Psoas muscle (tissue), 8 donors: Measurements from ENCODE around the gene FXYD3. TPM values are rescaled to one million over a fixed set of nuclear protein-coding genes. Genes with fewer than 3 reads are reported as not detected.

Source experiments
- ATAC-seq, 4 donors: fragments of 200-7000 bp; cut with Tn5 transposase; one replicate each; pipeline ENCODE4 v1.9.1; 2020; ENCODE audit warnings: moderate library complexity in 3 of 4, mild to moderate bottlenecking in 2 of 4
- DNase-seq, 2 donors: peaks; one replicate each; pipeline ENCODE4 v3.0.0-alpha.2; 2020
- H3K27ac ChIP-seq: fragments of 200-600 bp; one replicate; pipeline ENCODE4 v1.8.0; 2022
- H3K27me3 ChIP-seq, 3 donors: fragments of 200-600 bp in 1 of 3; one replicate each; pipeline versions ENCODE4 v1.6.1 to v1.8.0; 2013 to 2022; ENCODE audit warnings: low read length in 2 of 3, mild to moderate bottlenecking in 2 of 3, moderate library complexity in 1 of 3; ENCODE audit not compliant: insufficient read depth in 3 of 3
- H3K36me3 ChIP-seq, 2 donors: fragments of 200-600 bp in 1 of 2; one replicate each; pipeline versions ENCODE4 v1.6.1 to v1.8.0; 2013 to 2022; ENCODE audit warnings: low read depth in 1 of 2, mild to moderate bottlenecking in 1 of 2, moderate library complexity in 1 of 2; ENCODE audit not compliant: insufficient read depth in 1 of 2
- H3K4me1 ChIP-seq: fragments of 200-600 bp; one replicate; pipeline ENCODE4 v1.8.0; 2022
- H3K4me3 ChIP-seq: fragments of 200-600 bp; one replicate; pipeline ENCODE4 v1.8.0; 2022; ENCODE audit warnings: mild to moderate bottlenecking
- H3K9me3 ChIP-seq: fragments of 200-600 bp; one replicate; pipeline ENCODE4 v1.8.0; 2022
- WGBS, 3 donors: extraction: QIAGEN DNeasy Blood & Tissue Kit; methylation state at CpG; one replicate each; pipeline versions ENCODE4 v1.1.6 to v1.1.7; 2013; 5-methylcytosine and 5-hydroxymethylcytosine counted together
- intact Hi-C, 2 donors: fragments of 100-400 bp; cut with DNase I; formaldehyde crosslinking; loops; one replicate each; pipeline versions ENCODE4 v1.11.0 to v1.14.2; 2022
- polyA plus RNA-seq, 3 donors: library from polyadenylated mRNA; stranded (reverse); fragments of 200-250 nt; gene quantifications; one replicate each; pipeline ENCODE4 v1.2.3, GENCODE V29; 2013
- total RNA-seq, 4 donors: library from RNA; stranded (reverse); fragmentation: NEBNext Ultra II Directional in 2 of 4; extraction: Animal tissue kit (Norgen Biotek cat#: 25700) in 2 of 4; gene quantifications; one replicate each; pipeline versions ENCODE4 v1.2.1 to v1.2.4, GENCODE V29; 2021 to 2023
- TF ChIP-seq, protein P1 (sequence below): fragments of 200-600 bp; IDR thresholded peaks from one replicate; pipeline ENCODE4 v1.8.0; 2022; ENCODE audit warnings: antibody characterized with exemption
- donor health status: healthy with polysubstance abuse.
- donor health status: DM: no; HTN: no; CAD: no; lungs with moderate emphysema.
- donor health status: Bipolar disorder and iron deficiency.
- donor health status: healthy.
- donor health status: DM: yes; HTN: yes; CAD: no.
- donor health status: DM: no; HTN: no; CAD: no.
- donor health status: DM: no; HTN: no; CAD: no.
- donor health status: DM: yes; HTN: yes; CAD: no.

Gene FXYD3
- total and polyA plus RNA-seq, 7 donors, result 0.10 to 0.38 (median 0.13) TPM; not detected in 4

DNA sequence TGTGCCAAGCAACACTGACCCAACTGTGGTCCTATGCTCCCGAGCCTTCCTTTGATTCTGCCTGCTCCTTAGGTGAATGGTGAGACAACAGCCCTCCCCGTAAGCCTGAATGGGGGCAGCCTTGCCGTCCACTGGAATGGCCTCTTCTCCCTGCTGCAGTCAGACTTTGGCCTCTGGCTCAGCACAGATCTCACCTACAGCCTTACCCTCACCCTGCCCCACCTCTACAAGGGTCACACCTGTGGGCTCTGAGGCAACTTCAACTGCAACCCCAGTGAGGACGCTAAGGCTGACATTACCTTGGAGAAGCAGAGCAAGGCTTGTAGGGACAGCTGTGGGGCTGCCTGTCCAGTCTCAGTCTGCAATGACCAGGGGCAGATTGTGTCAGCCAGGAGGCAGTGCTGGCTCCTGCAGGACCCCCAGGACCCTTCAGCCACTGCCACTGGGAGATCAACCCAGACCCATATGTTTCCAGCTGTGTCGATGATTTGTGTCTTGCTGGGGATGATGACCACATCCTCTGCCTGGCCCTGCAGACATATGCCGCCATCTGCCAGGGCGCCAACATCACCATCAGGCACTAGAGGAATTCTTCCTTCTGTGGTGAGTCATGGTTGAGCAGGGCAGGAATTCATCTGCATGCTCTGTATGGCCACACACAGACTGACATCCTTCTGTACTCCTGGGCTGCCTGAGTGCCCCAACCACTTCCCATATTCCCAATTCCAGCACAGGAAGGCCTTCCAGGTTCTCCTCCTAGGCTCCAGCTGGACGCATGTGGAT lies 27.3 kb upstream of the FXYD3 start:
- no peaks in the 10 kb centered on the region for H3K9me3 ChIP-seq
- H3K36me3 ChIP-seq, result no peaks in the 10 kb centered on the region
- H3K27ac ChIP-seq, result no peak overlapping the region
- DNase-seq (no peak), ATAC-seq (peak; percentile 21 to 75 (median 58))
- 69 to 82% (median 79%) methylated on average over 8 of the region's 8 CpGs for WGBS, 3 donors
- peaks cover 0 to 2% (median 0%) of the 10 kb centered on the region in 3 donors for H3K27me3 ChIP-seq
- peaks cover 3% of the 10 kb centered on the region for H3K4me1 ChIP-seq
- intact Hi-C loops, result no loop called here
- TF ChIP-seq, protein P1, sequence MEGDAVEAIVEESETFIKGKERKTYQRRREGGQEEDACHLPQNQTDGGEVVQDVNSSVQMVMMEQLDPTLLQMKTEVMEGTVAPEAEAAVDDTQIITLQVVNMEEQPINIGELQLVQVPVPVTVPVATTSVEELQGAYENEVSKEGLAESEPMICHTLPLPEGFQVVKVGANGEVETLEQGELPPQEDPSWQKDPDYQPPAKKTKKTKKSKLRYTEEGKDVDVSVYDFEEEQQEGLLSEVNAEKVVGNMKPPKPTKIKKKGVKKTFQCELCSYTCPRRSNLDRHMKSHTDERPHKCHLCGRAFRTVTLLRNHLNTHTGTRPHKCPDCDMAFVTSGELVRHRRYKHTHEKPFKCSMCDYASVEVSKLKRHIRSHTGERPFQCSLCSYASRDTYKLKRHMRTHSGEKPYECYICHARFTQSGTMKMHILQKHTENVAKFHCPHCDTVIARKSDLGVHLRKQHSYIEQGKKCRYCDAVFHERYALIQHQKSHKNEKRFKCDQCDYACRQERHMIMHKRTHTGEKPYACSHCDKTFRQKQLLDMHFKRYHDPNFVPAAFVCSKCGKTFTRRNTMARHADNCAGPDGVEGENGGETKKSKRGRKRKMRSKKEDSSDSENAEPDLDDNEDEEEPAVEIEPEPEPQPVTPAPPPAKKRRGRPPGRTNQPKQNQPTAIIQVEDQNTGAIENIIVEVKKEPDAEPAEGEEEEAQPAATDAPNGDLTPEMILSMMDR, result no peak
- no peak overlapping the region for H3K4me3 ChIP-seq

DNA sequence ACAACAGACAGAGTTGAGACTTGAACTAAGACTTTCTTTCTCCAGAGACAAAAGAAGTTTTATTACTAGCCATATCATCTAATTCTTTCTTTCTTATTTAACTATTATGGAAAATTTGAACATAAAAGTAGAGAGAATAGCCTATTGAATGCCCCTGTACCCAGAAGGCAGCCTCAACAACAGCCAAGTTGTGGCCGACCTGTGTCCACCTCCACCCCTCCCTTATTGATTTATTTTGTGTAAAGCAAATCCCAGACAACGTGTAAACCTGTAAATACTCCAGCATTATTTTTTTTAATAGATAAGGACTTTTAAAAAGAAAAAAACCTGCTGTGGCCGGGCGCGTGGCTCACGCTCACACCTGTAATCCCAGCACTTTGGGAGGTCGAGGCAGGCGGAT lies 26.1 kb upstream of the FXYD3 start:
- Histone ChIP-seq H3K4me1 (peaks cover 3% of the 10 kb centered on the region), H3K9me3 (no peaks in the 10 kb centered on the region), H3K36me3 (no peaks in the 10 kb centered on the region), H3K27ac (no peak overlapping the region), H3K27me3 (no peaks in the 10 kb centered on the region), H3K4me3 (no peak overlapping the region)
- intact Hi-C loops, result no loop called here
- 93 to 95% (median 93%) methylated on average over 8 of the region's 8 CpGs for WGBS, 3 donors
- no peak for DNase-seq
- no peak for ATAC-seq
- TF ChIP-seq, protein P1, result no peak

DNA sequence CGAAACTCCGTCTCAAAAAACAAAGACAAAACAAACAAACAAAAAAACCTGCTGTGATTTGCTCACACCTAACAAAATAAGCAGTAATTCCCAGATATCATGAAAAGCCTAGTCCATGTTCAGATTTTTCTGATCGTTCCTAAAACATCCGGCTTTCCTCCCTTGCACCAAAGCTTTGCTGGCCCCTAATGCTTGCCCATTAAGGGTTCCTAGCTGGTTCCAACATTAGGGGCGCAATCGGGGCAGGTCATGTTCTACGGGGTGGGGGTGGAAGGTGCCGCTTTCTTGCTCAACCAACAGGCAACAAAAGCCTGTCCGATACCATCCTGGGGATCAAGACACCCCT lies 25.5 kb upstream of the FXYD3 start:
- peak overlapping the region; percentile 52 for H3K4me3 ChIP-seq
- no peaks in the 10 kb centered on the region for H3K36me3 ChIP-seq
- ATAC-seq (no peak), DNase-seq (no peak)
- no peaks in the 10 kb centered on the region for H3K9me3 ChIP-seq
- peaks cover 3% of the 10 kb centered on the region for H3K4me1 ChIP-seq
- intact Hi-C loops, result loop anchor here (1.0 to 5.0 kb wide), 3 partner anchors 43 to 117 kb away; no protein-coding TSS in a partner anchor
- TF ChIP-seq, protein P1, result no peak
- 43 to 57% (median 49%) methylated on average over 9 of the region's 9 CpGs for WGBS, 3 donors
- H3K27ac ChIP-seq, result no peak overlapping the region
- H3K27me3 ChIP-seq, result no peaks in the 10 kb centered on the region

DNA sequence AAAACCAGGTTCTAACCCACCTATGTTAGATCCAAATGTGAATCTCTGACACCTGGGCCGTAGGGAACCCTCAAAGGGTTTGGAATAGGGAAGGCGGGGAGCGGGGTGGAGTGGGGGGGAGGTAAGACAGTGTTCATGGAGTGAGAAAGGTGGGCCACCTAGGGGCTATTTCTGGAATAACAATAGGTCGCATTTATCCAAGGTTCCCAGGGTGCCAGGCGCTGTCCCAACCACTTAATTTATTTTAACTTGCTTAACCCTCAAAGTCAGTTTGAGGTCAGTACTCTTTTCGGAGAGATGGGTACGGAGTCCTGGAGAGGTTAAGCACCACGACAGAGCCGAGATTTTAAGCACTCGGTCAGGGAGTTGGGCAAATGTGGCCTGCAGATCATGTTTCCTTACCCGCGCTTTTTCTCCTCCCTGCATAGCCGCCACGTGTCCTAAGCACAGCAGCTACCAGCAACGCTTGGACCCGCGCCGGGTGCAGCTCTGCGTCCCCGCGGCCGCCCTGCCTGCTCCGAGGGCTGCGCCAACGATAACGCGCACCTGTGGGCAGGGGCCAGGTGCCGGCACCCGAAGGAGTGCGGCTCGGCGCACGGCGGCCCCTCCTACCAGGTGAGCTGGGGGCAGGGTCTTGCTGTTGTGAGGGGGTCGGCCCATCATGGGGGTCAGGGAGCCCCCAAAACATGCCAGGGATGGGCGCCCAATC lies 25.0 kb upstream of the FXYD3 start:
- DNase-seq, result peak in 1 of 2 donors; percentile 41
- peak; percentile 85 to 95 (median 88) for ATAC-seq
- Histone ChIP-seq H3K4me1 (peaks cover 3% of the 10 kb centered on the region), H3K27ac (peak overlapping the region; percentile 23), H3K4me3 (peak overlapping the region; percentile 52), H3K36me3 (no peaks in the 10 kb centered on the region), H3K27me3 (no peaks in the 10 kb centered on the region), H3K9me3 (no peaks in the 10 kb centered on the region)
- TF ChIP-seq, protein P1, result peak; percentile 68
- intact Hi-C loops, result loop anchor here (1.0 to 5.0 kb wide), 3 partner anchors 43 to 118 kb away; no protein-coding TSS in a partner anchor
- WGBS, 3 donors, result 5 to 7% (median 6%) methylated on average over 36 of the region's 36 CpGs
